HG02884 (cell line): ENCODE measurements around the gene UBAC1.
"Not testable (repeated sequence)": the region's sequence is repeated elsewhere in the genome, so short reads cannot be mapped to it uniquely, and the experiment has no call there.

Experiments
- ATAC-seq: cut with Tn5 transposase; IDR thresholded peaks from one replicate; pipeline ENCODE4 v1.9.1; 2021; ENCODE audit warnings: mild to moderate bottlenecking, moderate library complexity; ENCODE audit not compliant: unreplicated experiment

Gene UBAC1

DNA sequence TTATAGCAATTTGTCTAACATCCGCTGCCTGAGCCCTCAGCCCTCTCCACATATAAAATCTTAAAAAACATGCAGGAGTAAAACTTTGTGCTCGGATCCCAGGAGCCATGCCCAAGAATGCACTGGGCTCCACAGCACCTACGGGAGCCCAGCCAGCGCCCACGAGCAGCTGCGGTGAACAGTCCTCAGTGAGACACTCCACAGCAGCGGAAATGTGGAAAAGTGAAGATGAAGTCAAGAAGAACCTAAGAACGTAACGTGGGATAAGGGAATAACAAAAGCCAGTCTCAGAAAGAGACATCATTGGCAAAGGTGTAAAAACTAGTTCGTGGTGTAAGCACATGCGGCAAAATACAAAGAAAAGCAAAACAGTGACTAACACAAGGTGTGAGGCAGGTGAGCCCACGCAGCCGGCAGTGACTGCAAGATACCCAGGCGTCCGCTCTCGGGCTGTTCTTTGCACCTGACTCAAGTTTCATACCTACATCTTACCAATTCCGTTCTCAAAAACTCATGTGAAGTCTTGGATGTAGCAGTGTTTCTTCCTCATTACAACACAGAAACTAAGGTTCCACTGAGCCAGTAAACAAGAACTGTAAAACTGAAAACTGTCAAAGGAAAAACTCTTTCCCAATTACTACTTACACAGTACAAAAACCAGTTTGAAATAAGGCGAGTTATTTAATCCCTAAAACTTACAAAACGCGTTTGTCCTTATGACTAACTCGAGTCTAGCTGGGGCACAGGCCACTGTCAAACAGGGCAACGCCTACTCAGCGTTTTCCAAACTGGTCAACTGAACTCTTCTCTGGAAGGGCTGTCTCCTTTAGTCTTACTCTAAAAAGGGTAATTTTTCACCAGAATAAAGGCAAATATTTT is 55.6 kb downstream of the UBAC1 start:
- ATAC-seq, result no peak

- no peak for ATAC-seq
Observed at GRCh38 chr9:135903786-135904520, 57.2 kb downstream of the UBAC1 start.

GRCh38 chr9:135903358-135903656 is 57.9 kb downstream of the UBAC1 start:
- ATAC-seq, result no peak

DNA sequence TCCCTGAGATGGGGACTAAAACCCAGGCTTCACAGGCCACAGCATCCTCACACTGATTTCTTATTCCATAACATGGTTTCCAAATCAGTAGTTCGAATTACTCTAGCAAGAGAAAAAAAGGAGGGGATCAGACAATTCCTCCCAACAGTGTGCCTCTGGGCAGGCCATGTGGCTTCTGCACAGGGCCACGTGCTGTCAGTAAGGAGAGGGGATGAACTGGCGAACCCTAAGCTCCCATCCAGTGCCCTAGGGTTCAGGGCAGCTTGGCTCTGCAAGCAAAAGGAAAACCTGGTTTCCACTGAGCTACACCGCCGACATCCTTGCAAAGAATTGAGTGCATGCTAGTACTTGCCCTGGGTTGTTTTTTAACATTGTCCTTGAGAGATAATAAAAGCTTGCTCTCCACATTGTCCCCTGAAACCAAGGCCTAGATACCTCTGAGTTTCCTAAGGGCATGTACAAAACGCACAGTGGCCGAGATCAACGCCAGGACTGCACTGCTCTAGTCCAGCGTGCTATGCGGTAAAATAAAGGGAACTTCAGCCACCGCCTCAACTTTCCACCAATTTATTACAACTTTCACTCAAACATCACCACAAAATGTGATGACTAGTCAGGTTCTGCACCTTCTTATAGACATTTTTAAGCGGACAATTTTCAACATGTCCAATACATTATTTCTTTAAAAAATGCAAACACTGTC is 58.4 kb downstream of the UBAC1 start:
- ATAC-seq, result no peak

GRCh38 chr9:135901826-135902225 is 59.3 kb downstream of the UBAC1 start:
- no peak for ATAC-seq

GRCh38 chr9:135901031-135901758 is 60.0 kb downstream of the UBAC1 start:
- no peak for ATAC-seq

- ATAC-seq, result no peak
Observed at GRCh38 chr9:135898634-135899407, 62.4 kb downstream of the UBAC1 start.

GRCh38 chr9:135896626-135897025 is 64.5 kb downstream of the UBAC1 start:
- ATAC-seq, result no peak

GRCh38 chr9:135896205-135896604 is 65.0 kb downstream of the UBAC1 start:
- no peak for ATAC-seq

DNA sequence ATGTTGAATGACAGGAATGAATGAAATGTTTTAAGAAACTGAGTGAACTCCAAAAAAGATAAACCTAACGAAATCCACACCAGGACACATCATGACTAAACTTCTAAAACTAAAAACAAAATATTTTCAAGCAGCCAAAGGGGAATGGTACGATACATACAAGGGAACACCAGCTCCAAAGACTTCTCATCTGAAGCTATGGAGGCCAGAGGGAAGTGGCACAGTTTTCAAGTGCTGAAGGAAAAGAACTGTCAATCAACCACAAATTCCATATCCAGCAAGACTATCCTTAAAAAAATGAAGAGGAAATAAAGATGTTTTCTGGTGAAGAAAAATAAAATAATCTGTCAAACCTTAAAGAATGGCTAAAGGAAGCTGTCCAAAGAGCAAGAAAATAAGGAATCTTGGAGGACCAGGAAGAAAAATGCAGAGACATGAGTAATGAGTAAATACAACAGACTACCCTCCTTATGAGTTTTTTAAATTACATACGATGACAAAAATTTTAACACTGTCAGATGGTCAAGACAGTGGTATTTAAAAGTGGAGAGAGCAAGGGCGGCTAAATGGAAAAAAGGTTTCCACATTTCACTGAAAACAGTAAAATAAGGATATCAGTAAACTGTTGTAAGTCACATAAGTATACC is 65.8 kb downstream of the UBAC1 start:
- no peak for ATAC-seq

- no peak for ATAC-seq
Observed at GRCh38 chr9:135893104-135893503, 68.1 kb downstream of the UBAC1 start.

GRCh38 chr9:135892327-135892726 is 68.8 kb downstream of the UBAC1 start:
- ATAC-seq, result not testable (repeated sequence)

- no peak for ATAC-seq
Observed at GRCh38 chr9:135891027-135891631, 70.0 kb downstream of the UBAC1 start.

DNA sequence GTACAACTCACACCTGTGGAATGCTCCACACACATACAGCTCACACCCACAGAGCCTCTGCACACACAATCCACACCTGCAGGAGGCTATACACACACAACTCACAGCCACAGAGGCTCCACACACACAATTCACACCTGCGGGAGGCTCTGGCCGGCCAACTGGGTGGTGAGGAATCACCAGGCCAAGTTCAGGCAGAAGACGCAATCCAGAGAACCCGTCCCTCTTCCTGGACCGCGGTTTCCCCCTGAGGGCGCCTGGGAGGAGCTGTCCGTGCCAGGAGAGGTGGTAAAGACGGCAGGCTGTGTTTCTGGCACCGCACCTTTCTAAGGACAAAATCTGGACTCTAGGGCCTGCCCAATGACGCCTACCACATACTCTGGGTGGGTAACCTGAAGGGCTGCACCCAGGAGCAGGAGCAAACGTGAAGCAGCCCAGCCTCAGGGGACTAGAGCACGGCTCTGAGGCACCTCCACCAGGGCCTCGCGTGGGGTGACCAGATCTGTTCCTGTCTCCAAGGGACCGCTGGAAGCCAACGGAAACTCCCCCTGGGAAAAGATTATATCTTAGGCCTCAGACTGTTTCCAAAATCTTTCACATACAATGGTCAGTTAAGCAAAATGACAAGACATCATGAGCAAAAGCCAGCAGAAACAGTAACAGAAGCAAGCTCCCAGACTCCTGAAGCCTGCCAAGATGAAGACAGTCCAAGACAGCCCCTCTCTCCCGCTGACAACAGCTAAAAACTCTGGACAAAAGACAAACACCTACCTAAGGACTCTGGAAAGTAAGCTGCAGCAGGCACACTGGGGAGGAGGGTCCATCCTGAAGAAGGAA is 70.8 kb downstream of the UBAC1 start:
- ATAC-seq, result no peak

DNA sequence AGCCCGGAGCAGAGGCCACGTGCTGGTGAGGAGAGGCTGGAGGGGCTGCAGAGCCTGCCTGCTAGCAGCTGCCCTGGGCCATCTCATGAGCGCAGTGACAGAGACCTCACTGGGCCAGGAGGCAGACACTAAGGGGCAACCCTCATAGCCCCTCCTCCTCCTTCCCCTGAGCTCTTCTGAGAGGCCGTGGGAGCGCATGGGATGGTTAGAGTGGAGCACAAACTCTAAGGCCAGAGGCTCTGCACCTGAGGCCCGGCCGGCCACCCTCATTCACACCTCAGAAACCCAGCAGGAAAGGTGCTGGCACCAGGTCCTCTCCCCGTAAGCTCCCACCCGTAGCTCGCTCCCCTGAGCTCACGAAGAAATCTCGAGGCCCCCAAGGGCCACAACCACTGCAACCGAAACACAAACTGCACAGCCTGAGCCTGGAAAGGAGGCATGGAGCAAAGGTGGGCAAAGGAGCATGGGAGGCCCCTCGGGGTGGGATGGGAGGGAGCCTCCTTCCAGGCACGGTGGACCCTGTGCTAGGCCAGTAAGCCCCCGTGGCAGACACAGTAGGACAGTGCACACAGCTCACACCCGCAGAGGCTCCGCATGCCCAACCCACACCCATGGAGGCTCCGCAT is 71.5 kb downstream of the UBAC1 start:
- no peak for ATAC-seq

- ATAC-seq, result no peak
Observed at GRCh38 chr9:135888766-135889394, 72.3 kb downstream of the UBAC1 start.

DNA sequence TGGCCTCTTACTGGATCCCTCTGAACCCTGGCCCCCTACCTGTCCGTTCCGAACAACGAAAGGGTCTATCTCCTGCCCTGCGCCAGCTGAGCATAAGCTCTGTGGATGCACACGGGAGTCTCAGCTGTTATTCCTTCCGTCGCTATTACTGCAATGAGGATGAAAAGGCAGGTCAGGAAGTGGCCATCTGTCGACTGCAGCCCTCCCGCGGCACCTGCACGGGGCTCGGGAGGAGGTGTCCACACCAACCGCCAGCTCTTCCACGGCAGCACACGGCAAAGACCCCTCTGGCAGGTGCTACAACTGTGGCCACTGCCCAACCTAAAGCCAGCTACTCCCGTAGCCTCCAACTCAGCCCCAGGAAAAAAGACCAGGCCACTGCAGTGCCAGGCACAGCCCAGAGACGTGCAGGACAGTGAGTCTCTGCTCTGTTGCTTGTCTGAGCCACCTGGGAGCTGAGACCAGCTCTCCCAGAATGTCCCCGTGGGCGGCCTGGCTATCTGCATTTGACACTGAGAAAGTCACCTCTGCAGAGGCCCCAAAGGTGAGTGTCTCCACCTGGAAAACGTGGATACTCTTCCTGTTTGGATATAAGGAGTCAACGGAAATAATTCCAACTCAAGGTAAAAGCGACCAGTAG is 72.9 kb downstream of the UBAC1 start:
- ATAC-seq, result no peak
